A549 (cell line): ENCODE measurements around the gene P2RX4. TPM values are rescaled to one million over a fixed set of nuclear protein-coding genes. Genes with fewer than 3 reads are reported as not detected.

Experiments
- ATAC-seq, 2 experiments: fragments of 200-7000 bp in 1 of 2; fragments of >200 bp in 1 of 2; cut with Nextera tagmentation in 1 of 2; cut with Tn5 transposase in 1 of 2; 3 replicates each; pipeline versions ENCODE4 v1.8.0 to v1.9.1; 2018 to 2020; ENCODE audit warnings: mild to moderate bottlenecking in 1 of 2, moderate library complexity in 1 of 2
- CTCF ChIA-PET: fragments of 300-600 bp; sonication (Branson Sonifier 250); formaldehyde crosslinking; extraction: SDS; loops from one replicate; lab custom pipeline; 2021; ENCODE audit warnings: antibody characterized with exemption, inconsistent platforms; lab: Yijun Ruan, JAX
- POLR2A ChIA-PET: fragments of 350-600 bp; formaldehyde crosslinking; extraction: SDS; loops from one replicate; lab custom pipeline; 2021; ENCODE audit warnings: antibody characterized with exemption, inconsistent platforms; lab: Yijun Ruan, JAX
- DNase-seq, 2 experiments: peaks; one replicate each; pipeline versions ENCODE4 v3.0.0 to v3.0.0-alpha.2; 2011 to 2016; ENCODE audit warnings: low read depth in 1 of 2, low spot score in 1 of 2
- FAIRE-seq: peaks from 2 replicates; lab custom pipeline; 2011; peaks lifted over from hg19 to GRCh38; lab: Jason Lieb, UNC
- H3K27ac ChIP-seq, 2 experiments: fragments of >200 bp; sonication (Bioruptor Twin); formaldehyde crosslinking; 3 replicates each; pipeline ENCODE4 v1.5.1; 2016 to 2017
- H3K4me1 ChIP-seq: fragments of >200 bp; sonication (Bioruptor Twin); formaldehyde crosslinking; 3 replicates; pipeline ENCODE4 v1.6.1; 2016
- H3K4me2 ChIP-seq: fragments of >200 bp; sonication (Bioruptor Twin); formaldehyde crosslinking; 3 replicates; pipeline ENCODE4 v1.6.1; 2016
- H3K4me3 ChIP-seq: fragments of >200 bp; sonication (Bioruptor Twin); formaldehyde crosslinking; 3 replicates; pipeline ENCODE4 v1.5.1; 2016
- H3K9me3 ChIP-seq: fragments of >200 bp; sonication (Bioruptor Twin); formaldehyde crosslinking; 3 replicates; pipeline ENCODE4 v1.6.1; 2016
- ATOH8 ChIP-seq: fragments of 250-450 bp; sonication (Bioruptor Pico); IDR thresholded peaks from 2 replicates; pipeline ENCODE4 v1.5.0; 2020; ENCODE audit warnings: low read depth, mild to moderate bottlenecking, moderate library complexity
- CBX2 ChIP-seq: fragments of 200-600 bp; sonication (generic); IDR thresholded peaks from 2 replicates; pipeline ENCODE4 v1.6.1; 2016; ENCODE audit warnings: low read depth, mild to moderate bottlenecking, borderline replicate concordance
- CBX8 ChIP-seq: fragments of 200-600 bp; sonication (generic); IDR thresholded peaks from 2 replicates; pipeline ENCODE4 v1.6.1; 2016
- EHMT2 ChIP-seq: fragments of 200-600 bp; sonication (generic); IDR thresholded peaks from 2 replicates; pipeline ENCODE4 v1.6.1; 2016; ENCODE audit warnings: antibody characterized with exemption, low read depth, mild to moderate bottlenecking, moderate library complexity
- ESRRA ChIP-seq: fragments of 150-350 bp; IDR thresholded peaks from 2 replicates; pipeline ENCODE4 v1.6.1; 2014; ENCODE audit warnings: mild to moderate bottlenecking, low read length, borderline replicate concordance
- FOSL2 ChIP-seq, 2 experiments: fragments of 450-650 bp in 1 of 2; fragments of >200 bp in 1 of 2; sonication (Bioruptor Twin) in 1 of 2; formaldehyde crosslinking; IDR thresholded peaks; 2 replicates each; pipeline versions ENCODE4 v1.5.0 to v1.6.1; 2016 to 2020; ENCODE audit warnings: mild to moderate bottlenecking in 1 of 2, moderate library complexity in 1 of 2
- FOXS1 ChIP-seq: fragments of 250-450 bp; sonication (Bioruptor Pico); IDR thresholded peaks from 2 replicates; pipeline ENCODE4 v1.5.0; 2020; ENCODE audit warnings: mild to moderate bottlenecking, moderate library complexity
- HEYL ChIP-seq: fragments of 250-450 bp; sonication (Bioruptor Pico); IDR thresholded peaks from 2 replicates; pipeline ENCODE4 v1.8.0; 2021; ENCODE audit warnings: mild to moderate bottlenecking, moderate library complexity
- HOXB13 ChIP-seq: fragments of 250-450 bp; sonication (Bioruptor Pico); IDR thresholded peaks from 2 replicates; pipeline ENCODE4 v1.5.0; 2020; ENCODE audit warnings: low read depth, mild to moderate bottlenecking, moderate library complexity
- HOXB5 ChIP-seq: fragments of 250-450 bp; sonication (Bioruptor Pico); IDR thresholded peaks from 2 replicates; pipeline ENCODE4 v1.5.0; 2020; ENCODE audit warnings: mild to moderate bottlenecking, moderate library complexity
- JUN ChIP-seq, 2 experiments: fragments of >200 bp; sonication (Bioruptor Twin); formaldehyde crosslinking; IDR thresholded peaks; 2 replicates in 1 of 2; 3 replicates in 1 of 2; pipeline ENCODE4 v1.6.1; 2016 to 2017
- NFE2L2 ChIP-seq: fragments of 150-350 bp; conservative IDR thresholded peaks from 2 replicates; pipeline ENCODE4 v1.6.1; 2014; ENCODE audit warnings: low read length
- RARB ChIP-seq: fragments of 250-450 bp; sonication (Bioruptor Pico); IDR thresholded peaks from 2 replicates; pipeline ENCODE4 v1.8.0; 2021; ENCODE audit warnings: mild to moderate bottlenecking, moderate library complexity
- RCOR1 ChIP-seq: fragments of 150-350 bp; IDR thresholded peaks from 2 replicates; pipeline ENCODE4 v1.6.1; 2014; ENCODE audit warnings: antibody characterized with exemption, low read length, low read depth
- REST ChIP-seq: fragments of 200-600 bp; sonication (generic); IDR thresholded peaks from 2 replicates; pipeline ENCODE4 v1.6.1; 2016; ENCODE audit warnings: antibody characterized with exemption, mild to moderate bottlenecking, moderate library complexity
- SMC3 ChIP-seq: fragments of >200 bp; sonication (Bioruptor Twin); formaldehyde crosslinking; IDR thresholded peaks from 3 replicates; pipeline ENCODE4 v1.6.1; 2018; ENCODE audit warnings: inconsistent platforms
- ZNF302 ChIP-seq: fragments of 250-450 bp; sonication (Bioruptor Pico); IDR thresholded peaks from 2 replicates; pipeline ENCODE4 v1.9.0; 2021; ENCODE audit warnings: inconsistent platforms, mild to moderate bottlenecking, moderate library complexity
- WGBS: methylation state at CpG from one replicate; pipeline ENCODE4 v1.1.6; 2017; ENCODE audit errors: missing lambda C conversion rate; 5-methylcytosine and 5-hydroxymethylcytosine counted together
- polyA plus RNA-seq, 4 experiments: library from polyadenylated mRNA; depleted of rRNA in 3 of 4; stranded (reverse); fragments of >200 nt; fragmentation: RNase III in 1 of 4; extraction: RNeasy Plus Mini Kit Qiagen cat#74134 plus additional on column Dnase treatment in 1 of 4; gene quantifications; 2 replicates in 3 of 4; 3 replicates in 1 of 4; pipeline ENCODE4 v1.2.3, GENCODE V29; 2011 to 2017

P2RX4 gene
- polyA plus RNA-seq, 2 of the 4 experiments (the other 2 are of a cell fraction) = 16.0 to 27.5 TPM

GRCh38 chr12:121238086-121238485 is 28.2 kb downstream of the P2RX4 start:
- ATAC-seq (no peak), FAIRE-seq (no peak), DNase-seq (no peak)
- Histone ChIP-seq H3K4me1 (no peaks in the 10 kb centered on the region), H3K9me3 (no peaks in the 10 kb centered on the region), H3K27ac (no peak overlapping the region), H3K4me3 (no peak overlapping the region), H3K4me2 (no peak overlapping the region)
- POLR2A ChIA-PET = no interaction called here
- 94% methylated on average over 4 of the region's 4 CpGs for WGBS
- TF ChIP-seq CBX2 (no peak), HOXB5 (no peak), RCOR1 (no peak), HOXB13 (CRISPR knock-in tag) (no peak)
- CTCF ChIA-PET = interaction anchor here (0.5 to 1.1 kb wide), 6 partner anchors 21 to 628 kb away, joined by 3 to 4 read pairs (median 3); no protein-coding TSS in a partner anchor

- TF ChIP-seq ZNF302 (CRISPR knock-in tag) = no peak
- TF ChIP-seq CBX8 = no peak
- Histone ChIP-seq H3K4me1 (no peaks in the 10 kb centered on the region), H3K9me3 (no peaks in the 10 kb centered on the region), H3K4me3 (no peak overlapping the region), H3K4me2 (no peak overlapping the region), H3K27ac (no peak overlapping the region)
- DNase-seq = no peak
- POLR2A ChIA-PET = no interaction called here
- CTCF ChIA-PET = interaction anchor here (0.5 to 1.8 kb wide), 9 partner anchors 9 to 628 kb away, joined by 3 to 11 read pairs (median 4); no protein-coding TSS in a partner anchor
- WGBS = 76% methylated on average over 7 of the region's 7 CpGs
- peak in 1 of 2 experiments; percentile 34; a peak in 4 of 6 replicates for ATAC-seq
- no peak for FAIRE-seq
Measured at GRCh38 chr12:121238604-121239350, 28.8 kb downstream of the P2RX4 start.

- Histone ChIP-seq H3K4me3 (no peak overlapping the region), H3K4me1 (no peaks in the 10 kb centered on the region), H3K27ac (no peak overlapping the region), H3K9me3 (no peaks in the 10 kb centered on the region), H3K4me2 (no peak overlapping the region)
- 89% methylated on average over 6 of the region's 6 CpGs for WGBS
- no peak for TF ChIP-seq SMC3
- TF ChIP-seq HEYL (CRISPR knock-in tag) = no peak
- no peak for TF ChIP-seq JUN (IDR thresholded peaks at IDR 0.05)
- TF ChIP-seq HOXB5 = no peak
- no peak for TF ChIP-seq REST
- FAIRE-seq (no peak), DNase-seq (no peak), ATAC-seq (no peak)
- POLR2A ChIA-PET = no interaction called here
- CTCF ChIA-PET = interaction anchor here (0.9 to 1.8 kb wide), 6 partner anchors 9 to 203 kb away, joined by 3 to 11 read pairs (median 4); no protein-coding TSS in a partner anchor
Measured at GRCh38 chr12:121239351-121240061, 29.6 kb downstream of the P2RX4 start.

GRCh38 chr12:121240062-121240420 is 30.1 kb downstream of the P2RX4 start:
- H3K4me1 ChIP-seq = no peaks in the 10 kb centered on the region
- WGBS = 81% methylated on average over 7 of the region's 7 CpGs
- H3K4me3 ChIP-seq = no peak overlapping the region
- FAIRE-seq = no peak
- TF ChIP-seq FOXS1 (CRISPR knock-in tag) (no peak), NFE2L2 (no peak), EHMT2 (no peak), RARB (CRISPR knock-in tag) (no peak), ESRRA (no peak), CBX2 (no peak), REST (no peak), FOSL2 (IDR thresholded peaks at IDR 0.05) (no peak), FOSL2 (CRISPR knock-in tag; IDR thresholded peaks at IDR 0.05) (no peak), ATOH8 (CRISPR knock-in tag) (no peak)
- TF ChIP-seq, all 56 proteins: peak for 0
- ATAC-seq = no peak
- no peak overlapping the region for H3K27ac ChIP-seq
- POLR2A ChIA-PET = no interaction called here
- no peak overlapping the region for H3K4me2 ChIP-seq
- no peaks in the 10 kb centered on the region for H3K9me3 ChIP-seq
- DNase-seq = no peak
- CTCF ChIA-PET = interaction anchor here (1.6 to 1.8 kb wide), 2 partner anchors 10 to 203 kb away, joined by 4 to 11 read pairs; no protein-coding TSS in a partner anchor
